HEK293 (cell line): Measurements from ENCODE around the gene RBM26.
A peak's percentile ranks its signal among the peaks of the same experiment; 100 is the strongest.

Source experiments
- CTCF ChIA-PET: fragments of 350-600 bp; formaldehyde crosslinking; extraction: SDS; loops from one replicate; lab custom pipeline; 2021; ENCODE audit warnings: antibody characterized with exemption; lab: Yijun Ruan, JAX
- POLR2A ChIA-PET: fragments of 300-600 bp; formaldehyde crosslinking; extraction: SDS; loops from one replicate; lab custom pipeline; 2020; ENCODE audit warnings: antibody characterized with exemption, inconsistent platforms; lab: Yijun Ruan, JAX
- H3K27ac ChIP-seq: fragments of 200-500 bp; sonication (Bioruptor generic); 2 replicates; pipeline ENCODE4 v1.5.1; 2014; ENCODE audit warnings: low read depth, low read length, control low read depth, inconsistent platforms; ENCODE audit errors: extremely low read depth
- H3K36me3 ChIP-seq, 2 experiments: fragments of 200-500 bp in 1 of 2; sonication (Bioruptor generic) in 1 of 2; 1 replicate in 1 of 2; 2 replicates in 1 of 2; pipeline ENCODE4 v1.5.1; 2014 to 2017; ENCODE audit warnings: inconsistent platforms in 2 of 2, low read length in 2 of 2; ENCODE audit not compliant: control insufficient read depth in 2 of 2, insufficient read depth in 1 of 2
- H3K4me1 ChIP-seq: fragments of 200-500 bp; sonication (Bioruptor generic); 2 replicates; pipeline ENCODE4 v1.5.1; 2014; ENCODE audit warnings: mild to moderate bottlenecking, low read length, inconsistent platforms; ENCODE audit not compliant: control insufficient read depth, insufficient read depth
- H3K4me3 ChIP-seq: 2 replicates; pipeline ENCODE4 v1.5.1; 2011; ENCODE audit warnings: low read depth, mild to moderate bottlenecking, control low read depth, low read length, moderate library complexity
- H3K9me3 ChIP-seq: fragments of 200-500 bp; sonication (Bioruptor generic); 2 replicates; pipeline ENCODE4 v1.5.1; 2014; ENCODE audit warnings: low read depth, low read length, inconsistent platforms; ENCODE audit not compliant: control insufficient read depth, insufficient read depth
- EGR2 ChIP-seq: fragments of 450-650 bp; formaldehyde crosslinking; IDR thresholded peaks from 2 replicates; pipeline ENCODE4 v1.5.1; 2016; ENCODE audit warnings: low read depth, missing biosample characterization, missing genetic modification characterization
- FEZF1 ChIP-seq: fragments of 450-650 bp; formaldehyde crosslinking; IDR thresholded peaks from 2 replicates; pipeline ENCODE4 v1.5.1; 2016; ENCODE audit warnings: missing biosample characterization, missing genetic modification characterization
- GFI1B ChIP-seq: fragments of 450-650 bp; formaldehyde crosslinking; IDR thresholded peaks from 2 replicates; pipeline ENCODE4 v1.5.1; 2016; ENCODE audit warnings: missing biosample characterization, missing genetic modification characterization
- GLIS1 ChIP-seq: fragments of 450-650 bp; formaldehyde crosslinking; IDR thresholded peaks from 2 replicates; pipeline ENCODE4 v1.5.1; 2016; ENCODE audit warnings: missing biosample characterization, missing genetic modification characterization
- ZBTB8A ChIP-seq: fragments of 450-650 bp; formaldehyde crosslinking; IDR thresholded peaks from 2 replicates; pipeline ENCODE4 v1.5.1; 2016; ENCODE audit warnings: missing biosample characterization, missing genetic modification characterization
- ZNF112 ChIP-seq: fragments of 450-650 bp; formaldehyde crosslinking; IDR thresholded peaks from 2 replicates; pipeline ENCODE4 v1.5.0; 2017; ENCODE audit warnings: missing biosample characterization, missing genetic modification characterization
- ZNF133 ChIP-seq: fragments of 450-650 bp; formaldehyde crosslinking; IDR thresholded peaks from 2 replicates; pipeline ENCODE4 v1.5.1; 2016; ENCODE audit warnings: missing biosample characterization, missing genetic modification characterization
- ZNF2 ChIP-seq: fragments of 450-650 bp; formaldehyde crosslinking; IDR thresholded peaks from 2 replicates; pipeline ENCODE4 v1.5.1; 2016; ENCODE audit warnings: missing biosample characterization, missing genetic modification characterization
- ZNF670 ChIP-seq: fragments of 450-650 bp; formaldehyde crosslinking; IDR thresholded peaks from 2 replicates; pipeline ENCODE4 v1.5.1; 2016; ENCODE audit warnings: missing biosample characterization, missing genetic modification characterization, low read depth
- ZNF830 ChIP-seq: fragments of 450-650 bp; IDR thresholded peaks from 2 replicates; pipeline ENCODE4 v1.5.0; 2018; ENCODE audit warnings: missing biosample characterization, missing genetic modification characterization, low read depth, mild to moderate bottlenecking, moderate library complexity
- TF ChIP-seq, protein P1 (sequence below): fragments of 450-650 bp; formaldehyde crosslinking; IDR thresholded peaks from 2 replicates; pipeline ENCODE4 v1.5.1; 2017; ENCODE audit warnings: missing biosample characterization, missing genetic modification characterization
- TF ChIP-seq, protein P2 (sequence below): fragments of 450-650 bp; formaldehyde crosslinking; IDR thresholded peaks from 2 replicates; pipeline ENCODE4 v1.5.1; 2016; ENCODE audit warnings: missing biosample characterization, missing genetic modification characterization
- TF ChIP-seq, protein P3 (sequence below): fragments of 450-650 bp; formaldehyde crosslinking; IDR thresholded peaks from 2 replicates; pipeline ENCODE4 v1.5.1; 2016; ENCODE audit warnings: missing biosample characterization, missing genetic modification characterization
- TF ChIP-seq, protein P4 (sequence below): fragments of 450-650 bp; formaldehyde crosslinking; IDR thresholded peaks from 2 replicates; pipeline ENCODE4; 2016; ENCODE audit warnings: missing biosample characterization, missing genetic modification characterization

RBM26 gene

DNA sequence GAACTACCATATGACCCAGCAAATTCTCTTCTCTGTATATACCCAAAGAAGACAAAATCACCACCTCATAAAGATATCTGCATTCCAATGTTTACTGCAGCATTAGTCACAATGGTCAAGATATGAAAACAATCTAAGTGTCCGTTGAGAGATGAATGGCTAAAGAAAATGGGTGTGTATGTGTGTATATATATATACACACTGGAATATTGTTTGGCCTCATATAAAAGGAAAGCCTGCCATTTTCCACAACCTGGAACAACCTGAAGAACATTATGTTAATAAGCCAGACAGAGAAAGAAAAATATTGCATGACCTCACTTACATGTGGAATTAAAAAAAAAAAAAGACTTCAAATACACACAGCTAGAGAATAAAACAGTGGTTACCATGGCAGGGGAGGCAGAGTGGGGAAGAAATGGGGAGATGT is 29.5 kb upstream of the RBM26 start:
- Histone ChIP-seq H3K9me3 (no peaks in the 10 kb centered on the region), H3K36me3 (no peaks in the 10 kb centered on the region), H3K4me1 (no peaks in the 10 kb centered on the region), H3K27ac (no peak overlapping the region), H3K4me3 (no peak overlapping the region)
- CTCF ChIA-PET, result no interaction called here
- TF ChIP-seq ZBTB8A (tag by site-specific recombination) (no peak), FEZF1 (tag by site-specific recombination) (peak; percentile 25; the same call in 1 of the 2 replicates), ZNF670 (no peak), ZNF2 (tag by site-specific recombination) (no peak)
- TF ChIP-seq, protein P1, sequence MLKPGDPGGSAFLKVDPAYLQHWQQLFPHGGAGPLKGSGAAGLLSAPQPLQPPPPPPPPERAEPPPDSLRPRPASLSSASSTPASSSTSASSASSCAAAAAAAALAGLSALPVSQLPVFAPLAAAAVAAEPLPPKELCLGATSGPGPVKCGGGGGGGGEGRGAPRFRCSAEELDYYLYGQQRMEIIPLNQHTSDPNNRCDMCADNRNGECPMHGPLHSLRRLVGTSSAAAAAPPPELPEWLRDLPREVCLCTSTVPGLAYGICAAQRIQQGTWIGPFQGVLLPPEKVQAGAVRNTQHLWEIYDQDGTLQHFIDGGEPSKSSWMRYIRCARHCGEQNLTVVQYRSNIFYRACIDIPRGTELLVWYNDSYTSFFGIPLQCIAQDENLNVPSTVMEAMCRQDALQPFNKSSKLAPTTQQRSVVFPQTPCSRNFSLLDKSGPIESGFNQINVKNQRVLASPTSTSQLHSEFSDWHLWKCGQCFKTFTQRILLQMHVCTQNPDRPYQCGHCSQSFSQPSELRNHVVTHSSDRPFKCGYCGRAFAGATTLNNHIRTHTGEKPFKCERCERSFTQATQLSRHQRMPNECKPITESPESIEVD (tag by site-specific recombination), result peak; percentile 40
- POLR2A ChIA-PET, result no interaction called here

DNA sequence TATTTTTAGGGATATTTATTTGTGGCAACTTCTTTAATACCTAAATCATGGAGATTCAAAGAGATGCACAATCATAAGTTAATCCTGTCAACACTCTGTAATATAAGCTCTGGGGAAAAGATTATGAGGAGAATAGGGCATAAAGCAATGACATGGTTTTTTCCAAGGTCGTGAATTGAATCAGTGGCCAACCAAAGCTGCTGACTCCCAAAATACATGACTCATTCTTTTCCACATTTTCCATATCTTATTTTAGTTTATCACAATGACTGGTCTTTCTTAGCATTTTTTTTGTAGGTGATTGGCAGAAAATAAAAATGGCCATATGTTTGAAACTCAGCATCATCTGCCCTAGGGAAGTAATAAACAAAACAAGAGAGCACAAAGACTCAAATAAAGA is 28.5 kb upstream of the RBM26 start:
- CTCF ChIA-PET, result interaction anchor here (2.7 kb wide), 1 partner anchor 11 kb away, joined by 11 read pairs; no protein-coding TSS in a partner anchor
- H3K9me3 ChIP-seq, result no peaks in the 10 kb centered on the region
- no peak overlapping the region for H3K4me3 ChIP-seq
- no peaks in the 10 kb centered on the region for H3K36me3 ChIP-seq
- no peaks in the 10 kb centered on the region for H3K4me1 ChIP-seq
- no peak overlapping the region for H3K27ac ChIP-seq
- TF ChIP-seq, protein P2, sequence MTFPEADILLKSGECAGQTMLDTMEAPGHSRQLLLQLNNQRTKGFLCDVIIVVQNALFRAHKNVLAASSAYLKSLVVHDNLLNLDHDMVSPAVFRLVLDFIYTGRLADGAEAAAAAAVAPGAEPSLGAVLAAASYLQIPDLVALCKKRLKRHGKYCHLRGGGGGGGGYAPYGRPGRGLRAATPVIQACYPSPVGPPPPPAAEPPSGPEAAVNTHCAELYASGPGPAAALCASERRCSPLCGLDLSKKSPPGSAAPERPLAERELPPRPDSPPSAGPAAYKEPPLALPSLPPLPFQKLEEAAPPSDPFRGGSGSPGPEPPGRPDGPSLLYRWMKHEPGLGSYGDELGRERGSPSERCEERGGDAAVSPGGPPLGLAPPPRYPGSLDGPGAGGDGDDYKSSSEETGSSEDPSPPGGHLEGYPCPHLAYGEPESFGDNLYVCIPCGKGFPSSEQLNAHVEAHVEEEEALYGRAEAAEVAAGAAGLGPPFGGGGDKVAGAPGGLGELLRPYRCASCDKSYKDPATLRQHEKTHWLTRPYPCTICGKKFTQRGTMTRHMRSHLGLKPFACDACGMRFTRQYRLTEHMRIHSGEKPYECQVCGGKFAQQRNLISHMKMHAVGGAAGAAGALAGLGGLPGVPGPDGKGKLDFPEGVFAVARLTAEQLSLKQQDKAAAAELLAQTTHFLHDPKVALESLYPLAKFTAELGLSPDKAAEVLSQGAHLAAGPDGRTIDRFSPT (tag by site-specific recombination), result peak; percentile 44; the same call in 1 of the 2 replicates
- TF ChIP-seq ZNF133, result no peak
- TF ChIP-seq ZNF830 (tag by site-specific recombination), result no peak
- TF ChIP-seq, protein P1 (tag by site-specific recombination), result peak; percentile 60; the same call in 1 of the 2 replicates
- TF ChIP-seq GFI1B, result 0 out of 2 replicates have a peak, but pooled peaks have one; percentile 22
- TF ChIP-seq ZNF112, result no peak
- TF ChIP-seq GLIS1 (tag by site-specific recombination), result no peak
- POLR2A ChIA-PET, result no interaction called here

DNA sequence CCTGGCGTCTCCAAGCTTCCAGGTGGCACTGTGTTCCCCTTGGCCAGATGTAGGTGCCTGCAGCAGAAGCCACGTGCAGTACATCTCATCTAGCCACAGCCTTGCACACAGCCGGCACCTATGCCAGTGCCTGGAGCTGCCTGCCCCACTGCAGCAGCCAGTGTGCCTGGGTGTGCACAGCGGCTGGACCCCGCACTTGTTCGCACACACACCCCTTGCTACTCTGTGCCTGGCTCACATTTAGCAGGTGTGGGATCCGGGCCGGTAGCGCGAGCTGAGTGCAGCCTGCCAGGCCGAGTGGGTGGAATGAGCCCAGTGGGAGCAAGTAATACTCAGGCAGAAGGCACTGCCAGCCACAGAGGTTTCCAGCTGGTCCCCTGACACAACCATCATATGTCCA is 26.9 kb upstream of the RBM26 start:
- Histone ChIP-seq H3K36me3 (no peaks in the 10 kb centered on the region), H3K4me1 (no peaks in the 10 kb centered on the region), H3K27ac (no peak overlapping the region), H3K4me3 (no peak overlapping the region), H3K9me3 (no peaks in the 10 kb centered on the region)
- ChIA-PET CTCF (interaction anchor here (2.7 kb wide), 1 partner anchor 9 kb away, joined by 11 read pairs; no protein-coding TSS in a partner anchor), POLR2A (no interaction called here)
- TF ChIP-seq, protein P3, sequence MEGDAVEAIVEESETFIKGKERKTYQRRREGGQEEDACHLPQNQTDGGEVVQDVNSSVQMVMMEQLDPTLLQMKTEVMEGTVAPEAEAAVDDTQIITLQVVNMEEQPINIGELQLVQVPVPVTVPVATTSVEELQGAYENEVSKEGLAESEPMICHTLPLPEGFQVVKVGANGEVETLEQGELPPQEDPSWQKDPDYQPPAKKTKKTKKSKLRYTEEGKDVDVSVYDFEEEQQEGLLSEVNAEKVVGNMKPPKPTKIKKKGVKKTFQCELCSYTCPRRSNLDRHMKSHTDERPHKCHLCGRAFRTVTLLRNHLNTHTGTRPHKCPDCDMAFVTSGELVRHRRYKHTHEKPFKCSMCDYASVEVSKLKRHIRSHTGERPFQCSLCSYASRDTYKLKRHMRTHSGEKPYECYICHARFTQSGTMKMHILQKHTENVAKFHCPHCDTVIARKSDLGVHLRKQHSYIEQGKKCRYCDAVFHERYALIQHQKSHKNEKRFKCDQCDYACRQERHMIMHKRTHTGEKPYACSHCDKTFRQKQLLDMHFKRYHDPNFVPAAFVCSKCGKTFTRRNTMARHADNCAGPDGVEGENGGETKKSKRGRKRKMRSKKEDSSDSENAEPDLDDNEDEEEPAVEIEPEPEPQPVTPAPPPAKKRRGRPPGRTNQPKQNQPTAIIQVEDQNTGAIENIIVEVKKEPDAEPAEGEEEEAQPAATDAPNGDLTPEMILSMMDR (tag by site-specific recombination), result no peak
- TF ChIP-seq EGR2 (tag by site-specific recombination), result 0 out of 2 replicates have a peak, but pooled peaks have one; percentile 25
- TF ChIP-seq, protein P4, sequence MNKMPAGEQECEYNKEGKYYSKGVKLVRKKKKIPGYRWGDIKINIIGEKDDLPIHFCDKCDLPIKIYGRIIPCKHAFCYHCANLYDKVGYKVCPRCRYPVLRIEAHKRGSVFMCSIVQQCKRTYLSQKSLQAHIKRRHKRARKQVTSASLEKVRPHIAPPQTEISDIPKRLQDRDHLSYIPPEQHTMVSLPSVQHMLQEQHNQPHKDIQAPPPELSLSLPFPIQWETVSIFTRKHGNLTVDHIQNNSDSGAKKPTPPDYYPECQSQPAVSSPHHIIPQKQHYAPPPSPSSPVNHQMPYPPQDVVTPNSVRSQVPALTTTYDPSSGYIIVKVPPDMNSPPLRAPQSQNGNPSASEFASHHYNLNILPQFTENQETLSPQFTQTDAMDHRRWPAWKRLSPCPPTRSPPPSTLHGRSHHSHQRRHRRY (tag by site-specific recombination), result no peak
